Inferior parietal cortex (tissue), 1 donor: Measurements from ENCODE around the gene SELENOI.

Experiments
- DNase-seq: peaks from one replicate; pipeline ENCODE4 v3.0.0-alpha.2; 2016; ENCODE audit errors: extremely low spot score

The SELENOI gene

DNA sequence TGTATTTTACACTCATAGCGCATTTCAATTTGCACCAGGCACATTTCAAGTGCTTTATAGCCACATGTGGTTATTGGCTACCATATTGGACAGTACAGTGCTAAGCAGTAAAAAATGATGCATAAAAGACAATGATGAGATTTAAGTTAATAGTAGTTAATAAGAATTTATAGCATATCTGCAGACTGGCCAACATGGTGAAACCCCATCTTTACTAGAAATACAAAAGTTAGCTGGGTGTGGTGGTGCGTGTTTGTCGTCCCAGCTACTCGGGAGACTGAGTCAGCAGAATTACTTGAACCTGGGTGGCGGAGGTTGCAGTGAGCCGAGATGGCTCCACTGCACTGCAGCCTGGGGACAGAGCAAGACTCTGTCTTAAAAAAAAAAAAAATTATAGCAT lies 65.5 kb downstream of the SELENOI start:
- DNase-seq: no peak

DNA sequence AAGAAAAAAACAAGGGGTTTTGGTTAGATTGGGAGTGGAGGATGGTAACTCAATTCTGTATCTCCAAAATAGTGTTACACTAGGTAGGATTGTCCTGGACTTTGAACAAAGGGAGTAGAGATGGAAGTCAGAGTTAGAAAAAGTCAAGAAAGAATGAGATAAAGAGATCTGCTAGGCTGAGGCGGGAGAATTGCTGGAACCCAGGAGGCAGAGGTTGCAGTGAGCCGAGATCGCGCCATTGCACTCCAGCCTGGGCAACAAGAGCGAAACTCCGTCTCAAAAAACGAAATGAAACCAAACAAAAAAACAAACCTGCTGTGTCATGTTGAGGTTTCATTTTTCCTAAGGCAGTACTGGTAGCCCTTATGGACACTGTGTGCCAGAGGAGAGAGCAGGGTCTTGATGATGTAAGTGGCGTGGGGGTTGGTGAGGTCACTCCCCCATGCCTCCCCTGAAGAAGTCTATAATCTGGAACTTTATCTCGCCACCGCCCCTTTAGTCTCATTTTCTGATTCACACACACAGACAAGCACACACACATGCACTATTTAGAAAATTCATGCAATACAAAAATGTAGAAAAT lies 66.2 kb downstream of the SELENOI start:
- no peak for DNase-seq

DNA sequence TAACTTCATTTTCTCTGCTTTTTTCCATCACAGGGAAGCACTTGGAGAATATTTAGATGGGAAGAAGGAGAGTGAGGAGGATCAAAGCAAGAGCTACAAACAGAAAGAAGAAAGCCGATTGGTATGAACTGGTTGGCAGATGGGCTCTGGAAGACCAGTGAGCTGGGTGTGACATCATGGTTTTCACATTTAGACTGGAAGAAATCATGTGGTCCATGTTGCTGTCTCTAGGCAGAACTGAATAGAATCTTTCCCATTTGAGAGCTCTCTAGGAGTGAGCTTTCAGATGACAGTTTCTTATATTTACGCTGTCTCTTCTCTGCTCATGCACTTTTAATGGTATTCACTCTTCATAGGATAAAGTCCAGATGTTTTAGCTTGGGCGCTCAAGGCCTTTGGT lies 68.4 kb downstream of the SELENOI start:
- peak; percentile 34 for DNase-seq

DNA sequence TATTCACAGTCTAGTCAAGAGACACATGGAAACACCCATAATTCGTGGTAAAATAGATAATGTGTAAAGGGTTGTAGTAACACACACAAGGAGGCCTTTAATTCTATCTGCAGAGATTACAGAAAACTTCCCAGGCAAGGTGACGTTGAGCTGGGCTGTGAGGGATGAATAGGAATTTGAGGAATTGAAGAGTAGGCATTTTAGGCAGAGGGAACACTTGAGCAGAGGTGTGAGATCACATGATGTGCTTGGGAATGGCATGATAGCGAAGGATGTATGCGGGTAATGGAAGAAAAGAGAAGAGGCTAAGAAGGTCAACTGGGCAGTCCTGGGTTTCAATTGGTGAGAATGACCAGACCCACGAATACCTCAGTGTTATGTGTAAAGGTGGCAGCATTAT lies 76.0 kb downstream of the SELENOI start:
- DNase-seq: no peak

DNA sequence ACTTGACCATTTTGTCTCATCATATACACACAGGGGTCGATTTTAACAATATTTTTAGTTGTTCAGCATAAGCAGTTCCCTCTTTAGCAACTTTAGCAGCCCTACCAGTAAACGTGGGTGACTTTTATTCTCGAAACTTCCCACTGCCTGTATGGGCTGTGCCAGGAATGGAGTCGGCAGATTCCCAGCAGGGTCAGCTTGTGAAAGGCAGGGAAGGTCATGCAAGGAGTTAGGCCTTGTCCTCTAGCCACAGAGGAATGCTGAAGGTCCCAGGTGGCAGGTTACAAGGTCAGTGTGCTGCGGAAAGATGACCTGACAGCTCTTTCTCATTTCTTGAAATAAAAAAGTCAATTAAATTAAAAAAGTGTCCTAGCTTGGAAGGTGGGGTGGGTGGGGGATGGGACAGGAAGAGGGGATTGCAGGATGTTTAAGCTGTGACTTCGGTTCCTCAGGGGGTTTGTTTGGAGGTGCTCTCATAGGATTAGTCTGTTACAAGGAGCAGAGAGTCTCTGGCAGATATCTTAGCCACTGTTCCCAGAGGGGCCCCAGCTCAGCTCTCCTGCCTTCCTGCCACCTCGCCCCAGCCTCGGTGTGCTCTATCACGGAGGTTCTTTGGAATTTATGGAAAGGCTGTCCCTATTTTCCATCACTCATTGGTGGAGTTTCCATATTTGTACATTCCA lies 77.1 kb downstream of the SELENOI start:
- no peak for DNase-seq

DNA sequence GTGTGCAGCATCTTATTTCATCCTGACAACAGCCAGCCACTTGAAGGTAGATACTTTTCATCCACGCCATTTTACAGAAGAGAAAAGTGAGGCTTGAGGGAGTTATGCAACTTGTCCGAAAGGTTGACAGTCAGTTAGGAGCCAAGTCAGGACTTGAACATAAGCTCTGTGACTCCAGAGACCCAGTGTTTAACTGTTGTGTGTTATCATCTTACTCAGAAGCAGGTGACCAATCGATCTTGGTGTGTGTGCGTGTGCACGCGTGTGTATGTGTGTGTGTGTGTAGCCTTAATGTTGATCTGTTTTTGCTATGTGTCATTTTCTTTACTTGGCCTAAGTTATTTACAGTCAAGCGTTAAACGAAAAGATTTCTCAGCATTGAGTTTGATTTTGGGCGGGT lies 77.8 kb downstream of the SELENOI start:
- no peak for DNase-seq

DNA sequence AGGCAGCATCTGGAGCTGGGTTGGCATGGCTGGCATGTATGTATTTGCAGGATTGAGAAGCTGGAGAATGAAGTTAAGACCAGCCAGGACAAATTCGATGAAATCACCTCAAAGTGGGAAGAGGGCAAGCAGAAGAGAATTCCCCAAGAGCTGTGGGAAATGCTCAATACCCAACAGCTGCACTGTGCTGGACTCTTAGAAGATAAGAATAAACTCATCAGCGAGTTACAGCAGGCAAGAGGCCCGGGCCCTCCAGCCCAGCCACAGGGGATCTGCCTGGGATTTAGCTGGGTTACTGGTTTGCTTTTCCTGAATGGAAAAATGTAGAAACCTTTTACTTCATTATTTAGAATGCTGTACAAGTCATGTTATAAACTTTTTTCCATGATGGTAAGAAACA lies 78.3 kb downstream of the SELENOI start:
- DNase-seq: no peak

DNA sequence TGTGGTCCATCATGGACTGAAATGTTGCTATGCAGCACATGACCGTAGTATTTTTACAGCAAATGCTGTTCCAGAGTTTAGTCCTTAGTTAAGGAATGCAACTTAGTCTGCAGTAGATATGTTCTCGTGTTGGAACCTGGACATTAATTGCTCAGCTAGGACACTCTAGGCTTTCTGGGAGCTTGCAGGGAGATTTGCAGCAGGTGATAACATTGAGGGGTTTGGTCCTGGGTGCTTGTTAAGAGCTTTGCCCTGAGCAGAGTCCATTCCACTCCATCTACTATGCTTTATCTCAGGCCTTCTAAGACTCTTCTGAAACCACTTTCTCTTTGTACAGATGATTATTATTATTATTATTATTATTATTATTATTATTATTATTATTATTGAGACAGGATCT lies 82.9 kb downstream of the SELENOI start:
- no peak for DNase-seq

DNA sequence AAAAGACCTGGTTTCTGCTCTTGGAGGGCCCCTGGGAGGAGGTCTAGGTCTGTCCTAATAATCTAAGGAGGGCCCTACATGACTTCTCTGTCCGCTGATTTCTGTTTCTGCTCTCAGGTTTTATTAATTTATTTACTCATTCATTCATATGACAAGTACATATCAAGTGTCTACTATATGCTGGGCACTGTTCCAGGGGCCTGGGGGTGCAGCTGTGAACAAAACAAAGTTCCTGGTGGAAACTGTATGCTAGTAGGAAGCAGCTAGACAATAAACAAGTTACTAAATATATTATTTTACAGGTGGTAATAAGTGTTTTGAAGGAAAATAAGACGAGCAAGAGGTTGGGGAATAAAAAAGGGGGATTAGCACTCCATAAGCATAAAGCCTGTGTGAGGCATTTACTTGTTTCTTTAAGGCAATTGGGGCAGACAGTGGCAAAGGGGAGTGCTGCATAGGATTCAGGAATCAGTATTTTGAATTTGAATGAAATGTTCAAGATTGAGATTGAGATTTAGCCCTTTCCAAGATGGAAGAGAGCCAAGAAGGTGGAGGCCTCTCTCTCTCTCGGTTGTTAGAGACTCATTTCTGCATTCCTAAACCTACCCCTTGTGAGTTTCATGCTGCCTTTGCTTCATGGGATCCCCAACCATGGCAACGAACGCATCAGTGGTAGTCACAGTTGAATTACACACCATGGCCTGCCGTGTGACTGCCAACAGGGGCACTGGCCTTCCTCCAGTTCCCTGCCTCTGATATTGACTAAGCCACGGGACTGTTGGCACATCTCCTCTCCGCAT lies 84.0 kb downstream of the SELENOI start:
- DNase-seq: no peak

DNA sequence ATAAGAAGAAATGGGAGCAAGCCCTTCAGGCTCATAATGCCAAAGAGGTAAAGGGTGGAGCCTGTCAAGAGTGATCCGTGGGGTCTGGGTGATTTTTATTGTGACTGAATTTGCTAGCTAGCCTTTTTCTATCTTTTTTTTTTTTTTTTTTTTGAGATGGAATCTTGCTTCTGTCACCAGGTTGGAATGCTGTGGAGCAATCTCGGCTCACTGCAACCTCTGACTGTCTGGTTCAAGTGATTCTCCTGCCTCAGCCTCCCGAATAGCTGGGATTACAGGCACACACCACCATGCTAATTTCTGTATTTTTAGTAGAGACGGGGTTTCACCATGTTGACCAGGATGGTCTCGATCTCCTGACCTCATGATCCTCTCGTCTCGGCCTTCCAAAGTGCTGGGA lies 84.9 kb downstream of the SELENOI start:
- no peak for DNase-seq

DNA sequence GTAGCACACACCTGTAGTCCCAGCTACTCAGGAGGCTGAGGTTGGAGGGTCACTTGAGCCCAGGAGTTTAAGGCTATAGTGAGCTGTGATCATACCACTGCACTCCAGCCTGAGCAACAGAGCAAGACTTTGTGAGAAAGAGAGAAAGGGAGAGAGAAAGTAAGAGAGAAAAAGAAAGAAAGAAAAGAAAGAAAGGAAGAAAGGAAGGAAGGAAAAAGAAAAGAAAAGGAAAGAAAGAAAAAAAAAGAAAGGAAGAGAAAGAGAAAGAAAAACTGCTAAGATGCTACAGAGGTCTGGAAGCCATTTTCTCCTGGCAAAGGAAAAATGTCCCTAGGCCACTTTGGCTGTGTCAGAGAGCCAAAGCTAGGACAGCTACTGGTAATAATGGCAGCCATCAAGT lies 86.4 kb downstream of the SELENOI start:
- DNase-seq: no peak

DNA sequence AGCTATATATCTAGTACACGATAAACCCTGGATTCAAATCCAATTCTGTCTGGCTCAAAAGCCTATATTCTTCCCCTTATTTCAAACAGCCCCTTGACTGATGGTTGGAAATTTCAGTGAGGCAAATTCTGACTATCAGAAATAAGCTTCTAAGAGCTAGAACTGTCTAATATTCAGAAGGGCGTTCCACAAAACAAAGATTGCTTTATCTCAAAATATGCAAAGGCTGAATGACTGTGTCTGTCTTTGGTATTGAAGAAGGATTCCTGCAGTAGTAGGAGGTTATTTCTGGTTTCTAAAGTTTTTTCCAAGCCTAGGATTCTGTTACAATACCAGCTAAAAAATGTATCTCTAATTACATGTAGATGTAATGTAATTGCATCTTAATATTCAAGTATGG lies 86.9 kb downstream of the SELENOI start:
- no peak for DNase-seq

DNA sequence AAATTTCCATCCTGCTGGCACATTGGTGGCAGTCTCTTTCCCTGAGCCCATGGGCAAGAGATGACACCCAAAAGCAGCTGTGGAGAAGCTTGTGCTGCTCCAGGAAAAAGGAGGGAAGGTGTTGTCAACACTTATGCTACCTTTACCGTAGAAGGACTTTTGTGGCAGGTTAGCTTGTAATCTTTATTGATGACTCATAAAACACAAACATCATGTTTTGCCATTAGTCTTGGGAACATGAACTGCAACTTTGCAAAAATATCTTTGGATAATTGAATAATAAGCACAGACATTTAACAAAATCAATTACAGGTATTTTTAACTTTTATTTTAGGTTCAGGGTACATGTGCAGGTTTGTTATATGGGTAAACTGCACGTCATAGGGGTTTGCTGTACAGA lies 89.2 kb downstream of the SELENOI start:
- DNase-seq: no peak

DNA sequence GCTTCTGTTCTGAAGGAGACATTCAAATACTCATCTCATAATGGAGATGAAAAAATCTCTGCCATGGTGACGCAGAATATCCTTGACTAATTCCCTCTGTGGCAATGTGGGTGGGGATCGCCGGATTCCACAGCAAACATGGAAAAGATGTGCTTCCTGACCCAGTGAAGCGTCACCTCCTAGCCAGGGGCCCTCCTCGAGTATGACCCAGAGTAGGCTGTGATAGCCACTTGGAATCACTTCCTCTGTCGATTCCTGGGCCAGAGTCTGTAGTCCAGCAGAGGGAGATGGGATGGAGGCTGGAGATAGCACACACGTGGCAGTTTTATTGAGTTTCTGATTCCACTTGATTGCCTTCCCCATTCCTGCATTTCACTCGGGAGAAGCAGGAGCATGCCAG lies 92.6 kb downstream of the SELENOI start:
- DNase-seq: no peak

DNA sequence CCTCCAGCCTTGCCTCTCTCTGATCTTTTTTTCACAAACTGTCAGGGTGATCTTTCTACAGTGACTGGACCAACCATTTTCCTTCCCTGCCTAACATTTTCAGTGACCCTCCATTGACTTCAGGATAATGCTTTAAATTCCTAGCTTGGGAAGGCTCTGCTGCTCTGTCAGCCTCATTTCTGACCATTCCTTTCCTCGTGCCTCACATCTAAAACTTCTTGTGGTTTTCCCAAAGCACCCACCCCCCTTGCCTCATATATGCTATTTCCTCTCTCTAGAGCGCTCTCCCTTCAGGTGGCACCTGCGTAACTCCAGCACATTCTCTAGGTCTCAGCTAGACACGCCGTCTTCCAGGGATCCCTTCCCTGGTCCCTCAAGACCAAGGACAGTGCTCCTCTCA lies 93.0 kb downstream of the SELENOI start:
- DNase-seq: no peak

DNA sequence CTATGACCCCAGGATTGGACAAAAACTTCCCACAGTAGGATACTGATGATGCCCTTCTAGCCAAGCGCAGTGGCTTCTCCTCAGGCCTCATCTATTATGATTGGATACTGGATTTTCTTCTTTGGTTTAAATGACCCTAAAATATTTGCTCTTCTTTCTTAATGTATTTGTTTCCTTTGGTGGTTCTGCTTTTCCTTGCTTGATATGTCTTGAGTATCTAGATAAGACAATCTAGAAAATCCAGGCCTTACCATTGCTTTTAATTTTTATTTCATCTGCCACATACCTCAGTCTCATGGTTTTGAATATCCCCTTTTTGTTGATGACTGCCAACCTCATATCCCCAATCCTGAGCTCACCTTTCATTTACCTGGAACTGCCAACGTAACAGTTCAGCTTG lies 96.4 kb downstream of the SELENOI start:
- DNase-seq: no peak

DNA sequence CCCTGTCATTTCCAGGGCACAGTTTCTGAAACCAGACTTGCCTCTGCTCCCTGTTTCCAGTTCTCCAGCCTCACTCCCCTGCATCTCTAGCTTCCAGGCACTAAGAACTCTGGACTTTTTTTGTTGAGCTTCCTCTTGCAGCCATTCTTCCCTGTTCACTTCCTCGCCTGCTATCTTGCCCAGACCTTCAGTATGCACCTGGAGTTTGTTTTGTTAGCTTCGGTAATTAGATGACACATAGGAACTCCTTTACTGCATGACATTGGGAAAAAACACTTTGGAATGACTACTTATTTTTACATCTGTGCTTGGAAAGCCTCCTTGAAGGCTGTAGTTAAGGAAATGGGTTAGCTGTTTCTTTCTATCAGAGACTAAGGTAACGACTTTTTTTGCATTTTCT lies 96.8 kb downstream of the SELENOI start:
- DNase-seq: no peak

DNA sequence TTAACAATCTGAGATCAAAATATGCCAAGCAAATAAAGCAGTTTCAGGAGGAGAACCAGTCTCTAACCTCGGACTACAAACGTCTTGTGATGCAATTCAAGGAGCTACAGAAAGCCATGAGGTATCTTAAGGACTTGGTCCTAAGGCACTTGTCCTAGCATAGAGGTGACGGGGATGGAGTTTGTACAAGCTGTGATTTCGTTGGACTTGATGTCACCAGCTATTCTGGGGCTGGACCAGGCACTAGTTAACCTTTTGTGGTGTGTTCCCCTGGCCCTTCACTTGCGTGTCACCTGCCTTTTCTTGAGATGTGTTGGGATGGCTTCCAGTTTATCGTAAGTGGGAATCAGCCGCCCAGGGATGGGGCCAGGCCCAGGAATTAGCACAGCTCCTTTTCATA lies 98.3 kb downstream of the SELENOI start:
- DNase-seq: no peak
